HFFc6 (cell line): ENCODE results near the gene DACH2. TPM values are rescaled to one million over a fixed set of nuclear protein-coding genes. Genes with fewer than 3 reads are reported as not detected.
A peak's percentile ranks its signal among the peaks of the same experiment; 100 is the strongest.

Source experiments
- DNase-seq: peaks from one replicate; pipeline ENCODE4 v3.0.0-alpha.2; 2018
- H3K27ac Mint-ChIP-seq: 2 replicates; pipeline ENCODE4 v1.8.0; 2020; ENCODE audit warnings: mild to moderate bottlenecking, mixed read lengths
- H3K27me3 Mint-ChIP-seq: 2 replicates; pipeline ENCODE4 v1.8.0; 2021; ENCODE audit warnings: mild to moderate bottlenecking, moderate library complexity, mixed read lengths; ENCODE audit not compliant: insufficient read depth
- H3K36me3 Mint-ChIP-seq: 2 replicates; pipeline ENCODE4 v1.8.0; 2021; ENCODE audit warnings: low read depth, mixed read lengths
- H3K4me1 Mint-ChIP-seq: 2 replicates; pipeline ENCODE4 v1.8.0; 2020; ENCODE audit warnings: low read depth, mixed read lengths
- H3K4me3 Mint-ChIP-seq: 2 replicates; pipeline ENCODE4 v1.8.0; 2020; ENCODE audit warnings: mild to moderate bottlenecking, moderate library complexity, mixed read lengths
- H3K9me3 Mint-ChIP-seq: 2 replicates; pipeline ENCODE4 v1.8.0; 2020; ENCODE audit warnings: mild to moderate bottlenecking, mixed read lengths
- long read RNA-seq: library from polyadenylated mRNA; unstranded; transcript quantifications from one replicate; pipeline ENCODE4 v2.0.0, GENCODE V29; 2019
- total RNA-seq, 6 experiments: library from RNA; stranded (reverse); fragmentation: NEBNext Ultra II Directional; extraction: Animal tissue kit (Norgen Biotek cat#: 25700); gene quantifications; 2 replicates in 1 of 6; 3 replicates in 5 of 6; pipeline ENCODE4 v1.2.3, GENCODE V29; 2021
- TF ChIP-seq, protein P1 (sequence below): fragments of 200-600 bp; sonication (generic); IDR thresholded peaks from 2 replicates; pipeline ENCODE4 v1.5.0; 2021; ENCODE audit warnings: antibody characterized with exemption, mild to moderate bottlenecking

DACH2 gene
- total RNA-seq = not detected
- long read RNA-seq = 0 reads

GRCh38 chrX:86148024-86148511 lies at the start of gene DACH2:
TSS of gene DACH2 (plus strand) at chrX:86148451.
- H3K36me3 Mint-ChIP-seq = peaks cover 5% of the 10 kb centered on the region; the same call in 1 of the 2 replicates
- TF ChIP-seq, protein P1, sequence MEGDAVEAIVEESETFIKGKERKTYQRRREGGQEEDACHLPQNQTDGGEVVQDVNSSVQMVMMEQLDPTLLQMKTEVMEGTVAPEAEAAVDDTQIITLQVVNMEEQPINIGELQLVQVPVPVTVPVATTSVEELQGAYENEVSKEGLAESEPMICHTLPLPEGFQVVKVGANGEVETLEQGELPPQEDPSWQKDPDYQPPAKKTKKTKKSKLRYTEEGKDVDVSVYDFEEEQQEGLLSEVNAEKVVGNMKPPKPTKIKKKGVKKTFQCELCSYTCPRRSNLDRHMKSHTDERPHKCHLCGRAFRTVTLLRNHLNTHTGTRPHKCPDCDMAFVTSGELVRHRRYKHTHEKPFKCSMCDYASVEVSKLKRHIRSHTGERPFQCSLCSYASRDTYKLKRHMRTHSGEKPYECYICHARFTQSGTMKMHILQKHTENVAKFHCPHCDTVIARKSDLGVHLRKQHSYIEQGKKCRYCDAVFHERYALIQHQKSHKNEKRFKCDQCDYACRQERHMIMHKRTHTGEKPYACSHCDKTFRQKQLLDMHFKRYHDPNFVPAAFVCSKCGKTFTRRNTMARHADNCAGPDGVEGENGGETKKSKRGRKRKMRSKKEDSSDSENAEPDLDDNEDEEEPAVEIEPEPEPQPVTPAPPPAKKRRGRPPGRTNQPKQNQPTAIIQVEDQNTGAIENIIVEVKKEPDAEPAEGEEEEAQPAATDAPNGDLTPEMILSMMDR = no peak
- H3K4me3 Mint-ChIP-seq = peak within 1 kb of the TSS; percentile 43; the same call in 1 of the 2 replicates
- DNase-seq = no peak
- no peaks in the 10 kb centered on the region for H3K9me3 Mint-ChIP-seq
- peaks cover 7% of the 10 kb centered on the region; the same call in 1 of the 2 replicates for H3K4me1 Mint-ChIP-seq
- H3K27ac Mint-ChIP-seq = no peak within 1 kb of the TSS
- peaks cover 12% of the 10 kb centered on the region for H3K27me3 Mint-ChIP-seq

DNA sequence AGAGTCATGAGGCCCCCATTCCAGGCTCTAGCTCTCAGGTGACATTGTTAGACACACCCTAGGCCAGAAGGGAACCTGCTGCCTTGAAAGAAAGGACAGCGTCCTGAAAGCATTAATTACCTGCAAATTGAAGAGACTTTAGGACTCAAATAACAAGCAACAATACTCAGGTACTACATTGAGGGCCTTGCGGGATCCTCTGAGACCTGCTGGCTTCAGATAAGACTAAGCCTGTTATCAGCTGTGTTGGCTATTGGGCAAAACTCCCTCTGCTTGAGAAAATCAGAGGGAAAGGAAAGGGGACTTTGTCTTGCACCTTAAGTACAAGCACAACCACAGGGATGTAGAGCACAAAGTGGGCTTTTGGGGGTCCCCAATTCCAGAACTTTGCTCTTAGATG lies 45.9 kb upstream of the DACH2 start:
- Mint-ChIP-seq H3K27me3 (no peaks in the 10 kb centered on the region), H3K27ac (no peak overlapping the region), H3K36me3 (no peaks in the 10 kb centered on the region)

DNA sequence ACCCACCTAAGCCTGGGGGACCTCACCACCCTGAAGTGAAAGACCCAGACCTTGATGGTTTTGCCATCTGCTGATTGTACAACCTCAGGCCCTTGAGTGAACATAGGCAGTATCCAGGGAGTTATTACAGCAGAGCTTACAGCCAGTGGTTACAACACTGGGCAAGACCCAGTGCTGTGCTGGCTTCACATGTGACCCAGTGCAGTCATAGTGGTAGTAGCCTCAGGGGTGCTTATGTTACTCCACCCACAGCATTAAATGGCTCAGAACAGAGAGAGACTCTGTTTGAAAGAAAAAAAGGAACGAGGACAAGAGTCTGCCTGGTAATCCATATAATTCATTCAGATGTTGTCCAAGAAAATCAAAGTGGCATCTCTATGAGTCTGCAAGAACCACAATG lies 45.2 kb upstream of the DACH2 start:
- no peaks in the 10 kb centered on the region for H3K9me3 Mint-ChIP-seq
- TF ChIP-seq, protein P1 = no peak
- H3K36me3 Mint-ChIP-seq = no peaks in the 10 kb centered on the region
- no peaks in the 10 kb centered on the region for H3K27me3 Mint-ChIP-seq
- no peaks in the 10 kb centered on the region for H3K4me1 Mint-ChIP-seq
- no peak for DNase-seq
- no peak overlapping the region for H3K27ac Mint-ChIP-seq
- no peak overlapping the region for H3K4me3 Mint-ChIP-seq

More for the DNA sequence above, 45.9 kb upstream of the DACH2 start:
- no peak for DNase-seq
- Mint-ChIP-seq H3K4me3 (no peak overlapping the region), H3K9me3 (no peaks in the 10 kb centered on the region), H3K4me1 (no peaks in the 10 kb centered on the region)
- TF ChIP-seq, protein P1 = no peak

DNA sequence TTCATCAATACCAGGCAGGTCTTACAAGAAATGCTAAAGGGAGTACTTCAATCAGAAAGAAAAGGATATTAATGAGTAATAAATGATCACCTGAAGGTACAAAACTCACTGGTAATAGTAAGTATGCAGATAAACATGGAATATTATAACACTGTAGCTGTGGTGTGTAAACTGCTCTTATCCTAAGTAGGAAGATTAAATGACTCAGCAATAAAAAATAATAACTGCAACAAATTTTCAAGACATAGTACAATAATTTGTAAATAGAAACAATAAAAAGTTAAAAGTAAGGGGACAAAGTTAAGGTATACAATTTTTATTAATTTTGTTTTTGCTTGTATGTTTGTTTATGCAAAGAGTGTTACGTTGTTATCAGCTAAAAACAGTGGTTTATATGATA lies 43.7 kb upstream of the DACH2 start:
- no peaks in the 10 kb centered on the region for H3K9me3 Mint-ChIP-seq
- H3K27ac Mint-ChIP-seq = no peak overlapping the region
- no peaks in the 10 kb centered on the region for H3K4me1 Mint-ChIP-seq
- TF ChIP-seq, protein P1 = no peak
- no peak for DNase-seq
- no peaks in the 10 kb centered on the region for H3K36me3 Mint-ChIP-seq
- no peaks in the 10 kb centered on the region for H3K27me3 Mint-ChIP-seq
- no peak overlapping the region for H3K4me3 Mint-ChIP-seq

DNA sequence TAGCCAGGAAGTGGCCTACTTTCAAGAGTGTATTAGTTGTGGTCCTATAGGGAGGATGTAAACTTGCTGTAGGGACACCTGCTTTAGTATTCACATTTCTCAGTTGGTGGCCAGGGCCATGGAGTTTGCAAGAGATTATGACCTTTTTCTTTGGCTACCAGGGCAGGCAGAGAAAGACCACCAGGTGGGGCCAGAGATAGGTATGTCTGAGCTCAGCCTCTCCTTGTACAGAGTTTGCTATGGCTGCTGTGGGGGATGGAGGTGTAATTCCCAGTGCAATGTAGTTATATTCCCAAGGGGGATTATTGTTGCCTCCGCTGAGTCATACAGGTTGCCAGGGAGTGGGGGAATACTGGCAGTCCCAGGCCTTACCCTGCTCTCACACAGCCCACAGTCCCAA lies 26.3 kb upstream of the DACH2 start:
- no peak for DNase-seq
- TF ChIP-seq, protein P1 = no peak
- peaks cover 4% of the 10 kb centered on the region; the same call in 1 of the 2 replicates for H3K27me3 Mint-ChIP-seq
- H3K4me3 Mint-ChIP-seq = no peak overlapping the region
- no peaks in the 10 kb centered on the region for H3K36me3 Mint-ChIP-seq
- H3K4me1 Mint-ChIP-seq = no peaks in the 10 kb centered on the region
- H3K27ac Mint-ChIP-seq = no peak overlapping the region
- H3K9me3 Mint-ChIP-seq = peaks cover 5% of the 10 kb centered on the region; the same call in 1 of the 2 replicates

DNA sequence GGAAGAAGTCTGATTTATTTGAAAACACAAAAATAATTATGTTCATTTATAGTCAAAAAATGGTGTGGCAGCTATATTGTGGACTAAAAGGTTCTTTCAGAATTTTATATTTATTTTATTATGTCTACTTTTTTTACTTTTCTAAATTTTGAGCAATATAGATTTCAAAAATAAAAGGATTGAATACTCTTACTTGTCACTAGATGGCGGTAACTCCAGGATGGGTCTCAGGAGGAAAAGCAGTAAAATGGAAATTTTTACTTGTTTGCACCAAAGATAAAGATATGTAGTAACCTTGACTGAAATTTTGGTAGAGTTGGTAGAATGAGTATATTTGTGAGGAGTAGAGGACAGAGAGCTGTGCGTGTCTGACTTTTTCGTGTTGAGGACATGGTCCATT lies 14.5 kb upstream of the DACH2 start:
- H3K4me3 Mint-ChIP-seq = peak overlapping the region; percentile 74
- no peaks in the 10 kb centered on the region for H3K9me3 Mint-ChIP-seq
- H3K27ac Mint-ChIP-seq = no peak overlapping the region
- DNase-seq = no peak
- TF ChIP-seq, protein P1 = peak; percentile 77
- H3K36me3 Mint-ChIP-seq = no peaks in the 10 kb centered on the region
- peaks cover 32% of the 10 kb centered on the region for H3K4me1 Mint-ChIP-seq
- no peaks in the 10 kb centered on the region for H3K27me3 Mint-ChIP-seq
